Measurements from ENCODE around the gene GPX4. TPM values are rescaled to one million over a fixed set of nuclear protein-coding genes. Genes with fewer than 3 reads are reported as not detected.

Gene GPX4
- total RNA-seq (2022; extraction: Qiagen RNA extraction), result 425 to 537 TPM (median 506 TPM) in 5 replicates

GRCh38 chr19:1103708-1104310 is at the start of gene GPX4:
GPX4 (plus strand) TSS chr19:1103994; CDS start chr19:1104044, 50 bp downstream.

DNA sequence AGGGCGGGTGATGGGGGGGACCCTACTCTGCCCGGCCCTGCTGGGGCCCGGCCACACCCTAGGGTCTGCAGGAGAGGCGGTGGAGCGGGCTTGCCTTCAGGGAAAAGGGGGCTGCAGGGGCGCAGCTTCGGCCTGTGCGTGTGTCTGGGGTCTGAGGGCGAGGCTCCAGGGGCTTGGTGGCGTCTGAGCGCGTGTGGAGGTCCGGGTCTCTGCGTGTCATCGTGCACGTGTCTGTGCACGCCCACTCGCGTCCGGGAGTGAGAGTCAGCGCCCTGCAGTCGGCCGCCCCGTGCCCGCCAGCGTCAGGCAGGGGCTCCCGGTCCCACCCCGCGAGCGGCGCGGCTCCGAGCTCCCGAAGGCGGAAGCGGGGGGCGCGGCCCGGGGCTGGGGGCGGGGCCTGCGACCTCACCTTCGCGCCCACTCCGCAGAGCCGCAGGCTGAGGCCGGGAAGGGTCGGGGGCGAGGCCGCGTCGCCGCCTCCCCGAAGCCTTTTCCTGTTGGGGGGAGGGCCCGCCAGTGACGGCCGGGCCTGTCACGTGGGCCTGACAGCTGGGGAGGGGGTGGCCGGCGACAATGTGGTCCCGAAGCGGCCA is 37.0 kb upstream of the GPX4 start, which contains the start of gene ARHGAP45:
Gene ARHGAP45 (plus strand): TSS at position 420 of the 593 bp plus-strand sequence. CDS start 239 bp downstream, outside the sequence.

GRCh38 chr19:1094978-1095701 is 8.7 kb upstream of the GPX4 start, which contains the start of gene POLR2E:
POLR2E (minus strand) TSS chr19:1095375; CDS start chr19:1095315, 60 bp downstream.

Other genes with a start within 250 kb of the GPX4 start
- 10.1 to 20.7 TPM (median 16.8 TPM) in 5 replicates for gene CFD, start 244.3 kb upstream of the GPX4 start, total RNA-seq (2022; extraction: Qiagen RNA extraction)
- gene MED16, start 210.8 kb upstream of the GPX4 start, total RNA-seq (2022; extraction: Qiagen RNA extraction), result 12.6 to 23.8 TPM (median 22.5 TPM) in 5 replicates
- not detected in 5 replicates for gene RNU6-9, start 210.5 kb upstream of the GPX4 start, total RNA-seq (2022; extraction: Qiagen RNA extraction)
- 24.0 to 40.9 TPM (median 35.3 TPM) in 5 replicates for gene R3HDM4, start 190.8 kb upstream of the GPX4 start, total RNA-seq (2022; extraction: Qiagen RNA extraction)
- gene KISS1R, start 186.7 kb upstream of the GPX4 start, total RNA-seq (2022; extraction: Qiagen RNA extraction), result 0.19 to 0.43 TPM (median 0.21 TPM) in 5 replicates
- gene ARID3A, start 178.0 kb upstream of the GPX4 start, total RNA-seq (2022; extraction: Qiagen RNA extraction), result 2.8 to 6.6 TPM (median 5.6 TPM) in 5 replicates
- 39.8 to 62.3 TPM (median 57.5 TPM) in 5 replicates for gene WDR18, start 119.6 kb upstream of the GPX4 start, total RNA-seq (2022; extraction: Qiagen RNA extraction)
- 1.7 to 3.9 TPM (median 3.0 TPM) in 5 replicates for gene GRIN3B, start 103.6 kb upstream of the GPX4 start, total RNA-seq (2022; extraction: Qiagen RNA extraction)
- gene TMEM259, start 82.9 kb upstream of the GPX4 start, total RNA-seq (2022; extraction: Qiagen RNA extraction), result 62.1 to 144 TPM (median 130 TPM) in 5 replicates
- not detected in 5 replicates for gene RNU6-2, start 82.5 kb upstream of the GPX4 start, total RNA-seq (2022; extraction: Qiagen RNA extraction)
- 93.3 to 117 TPM (median 109 TPM) in 5 replicates for gene CNN2, start 77.4 kb upstream of the GPX4 start, total RNA-seq (2022; extraction: Qiagen RNA extraction)
- gene ABCA7, start 63.9 kb upstream of the GPX4 start, total RNA-seq (2022; extraction: Qiagen RNA extraction), result 11.1 to 20.7 TPM (median 16.9 TPM) in 5 replicates
- gene ARHGAP45, start 36.8 kb upstream of the GPX4 start, total RNA-seq (2022; extraction: Qiagen RNA extraction), result 2.8 to 6.4 TPM (median 5.2 TPM) in 5 replicates
- gene POLR2E, start 8.6 kb upstream of the GPX4 start, total RNA-seq (2022; extraction: Qiagen RNA extraction), result 202 to 261 TPM (median 248 TPM) in 5 replicates
- 18.1 to 33.6 TPM (median 32.9 TPM) in 5 replicates for gene SBNO2, start 70.3 kb downstream of the GPX4 start, total RNA-seq (2022; extraction: Qiagen RNA extraction)
- 29.4 to 42.3 TPM (median 38.7 TPM) in 5 replicates for gene STK11, start 101.8 kb downstream of the GPX4 start, total RNA-seq (2022; extraction: Qiagen RNA extraction)
- gene CBARP, start 134.0 kb downstream of the GPX4 start, total RNA-seq (2022; extraction: Qiagen RNA extraction), result 1.9 to 5.3 TPM (median 4.0 TPM) in 5 replicates
- gene ATP5F1D, start 137.8 kb downstream of the GPX4 start, total RNA-seq (2022; extraction: Qiagen RNA extraction), result 78.2 to 173 TPM (median 164 TPM) in 5 replicates
- 46.2 to 71.8 TPM (median 63.4 TPM) in 5 replicates for gene MIDN, start 144.6 kb downstream of the GPX4 start, total RNA-seq (2022; extraction: Qiagen RNA extraction)
- gene CIRBP, start 165.3 kb downstream of the GPX4 start, total RNA-seq (2022; extraction: Qiagen RNA extraction), result 102 to 197 TPM (median 115 TPM) in 5 replicates
- 46.5 to 92.2 TPM (median 76.5 TPM) in 5 replicates for gene FAM174C, start 171.5 kb downstream of the GPX4 start, total RNA-seq (2022; extraction: Qiagen RNA extraction)
- 0.88 to 2.2 TPM (median 2.1 TPM) in 5 replicates for gene EFNA2, start 181.9 kb downstream of the GPX4 start, total RNA-seq (2022; extraction: Qiagen RNA extraction)

All from A549 treated with dexamethasone at 1 μM for 4 hours (cell line).